Mesenchymal stem cell (in vitro differentiated cells and primary cell): ENCODE results near the gene HSPA1A.

Experiments
- DNase-seq: peaks from one replicate; pipeline ENCODE4 v3.0.0-alpha.2; 2013
- H2AFZ ChIP-seq: one replicate; pipeline ENCODE4 v1.6.1; 2013; ENCODE audit warnings: low read depth, mild to moderate bottlenecking, control low read depth, inconsistent platforms, low read length, moderate library complexity
- H2AK5ac ChIP-seq: 2 replicates; pipeline ENCODE4 v1.6.1; 2013; ENCODE audit warnings: low read length, moderate library complexity, mild to moderate bottlenecking, inconsistent platforms; ENCODE audit not compliant: severe bottlenecking
- H2BK120ac ChIP-seq: one replicate; pipeline ENCODE4 v1.6.1; 2013; ENCODE audit warnings: low read depth, mild to moderate bottlenecking, inconsistent platforms, low read length, moderate library complexity
- H2BK12ac ChIP-seq, 2 experiments: one replicate each; pipeline ENCODE4 v1.6.1; 2013; ENCODE audit warnings: inconsistent platforms in 2 of 2, low read length in 2 of 2, mild to moderate bottlenecking in 2 of 2, moderate library complexity in 2 of 2, control low read depth in 1 of 2
- H2BK15ac ChIP-seq: one replicate; pipeline ENCODE4 v1.6.1; 2013; ENCODE audit warnings: mild to moderate bottlenecking, low read depth, inconsistent platforms; ENCODE audit not compliant: poor library complexity, severe bottlenecking
- H2BK5ac ChIP-seq: 2 replicates; pipeline ENCODE4 v1.6.1; 2013; ENCODE audit warnings: low read depth, mild to moderate bottlenecking, low read length, control low read depth, inconsistent platforms; ENCODE audit not compliant: poor library complexity, severe bottlenecking
- H3K14ac ChIP-seq, 2 experiments: one replicate each; pipeline ENCODE4 v1.6.1; 2013; ENCODE audit warnings: inconsistent platforms in 2 of 2, low read length in 2 of 2, control low read depth in 1 of 2, mild to moderate bottlenecking in 1 of 2, moderate library complexity in 1 of 2
- H3K18ac ChIP-seq, 2 experiments: one replicate each; pipeline ENCODE4 v1.6.1; 2013; ENCODE audit warnings: inconsistent platforms in 2 of 2, low read length in 2 of 2, control low read depth in 1 of 2, low read depth in 1 of 2, mild to moderate bottlenecking in 1 of 2
- H3K23ac ChIP-seq, 2 experiments: one replicate each; pipeline ENCODE4 v1.6.1; 2013; ENCODE audit warnings: inconsistent platforms in 2 of 2, low read length in 2 of 2, mild to moderate bottlenecking in 2 of 2, moderate library complexity in 2 of 2, control low read depth in 1 of 2
- H3K27ac ChIP-seq: 2 replicates; pipeline ENCODE4 v1.5.1; 2013; ENCODE audit warnings: mild to moderate bottlenecking, moderate library complexity, low read length, control low read depth, inconsistent platforms; ENCODE audit not compliant: poor library complexity, severe bottlenecking
- H3K27me3 ChIP-seq, 2 experiments: 2 replicates each; pipeline versions ENCODE4 v1.6.1 to v1.7.0; 2013; ENCODE audit warnings: low read length in 2 of 2, mild to moderate bottlenecking in 2 of 2, moderate library complexity in 2 of 2, control low read depth in 1 of 2, inconsistent platforms in 1 of 2; ENCODE audit not compliant: control insufficient read depth in 1 of 2, insufficient read depth in 1 of 2
- H3K36me3 ChIP-seq, 2 experiments: 2 replicates each; pipeline versions ENCODE4 v1.6.1 to v1.7.0; 2013; ENCODE audit warnings: low read length in 2 of 2, control low read depth in 1 of 2, inconsistent platforms in 1 of 2, low read depth in 1 of 2, mild to moderate bottlenecking in 1 of 2; ENCODE audit not compliant: insufficient read depth in 2 of 2, control insufficient read depth in 1 of 2
- H3K4ac ChIP-seq, 2 experiments: one replicate each; pipeline ENCODE4 v1.6.1; 2013; ENCODE audit warnings: inconsistent platforms in 2 of 2, low read length in 2 of 2, mild to moderate bottlenecking in 2 of 2, moderate library complexity in 2 of 2, control low read depth in 1 of 2, low read depth in 1 of 2
- H3K4me1 ChIP-seq: 2 replicates; pipeline ENCODE4 v1.6.1; 2013; ENCODE audit warnings: low read depth, low read length, control low read depth; ENCODE audit not compliant: control insufficient read depth, insufficient read depth
- H3K4me2 ChIP-seq: 2 replicates; pipeline ENCODE4 v1.6.1; 2013; ENCODE audit warnings: low read length, mild to moderate bottlenecking, inconsistent platforms; ENCODE audit not compliant: poor library complexity, severe bottlenecking
- H3K4me3 ChIP-seq, 2 experiments: 2 replicates each; pipeline versions ENCODE4 v1.5.1 to v1.7.0; 2013; ENCODE audit warnings: low read length in 2 of 2, mild to moderate bottlenecking in 2 of 2, control low read depth in 1 of 2, low read depth in 1 of 2; ENCODE audit not compliant: insufficient read depth in 1 of 2
- H3K79me1 ChIP-seq: replicated peaks from 2 replicates; pipeline ENCODE4 v1.6.1; 2013; ENCODE audit warnings: mild to moderate bottlenecking, control low read depth, low read length, inconsistent platforms; ENCODE audit not compliant: poor library complexity, severe bottlenecking
- H3K9ac ChIP-seq: 2 replicates; pipeline ENCODE4 v1.7.0; 2013; ENCODE audit warnings: mild to moderate bottlenecking, low read length, moderate library complexity
- H3K9me3 ChIP-seq: 2 replicates; pipeline ENCODE4 v1.7.0; 2013; ENCODE audit warnings: mild to moderate bottlenecking, low read length; ENCODE audit not compliant: control insufficient read depth
- H4K8ac ChIP-seq: one replicate; pipeline ENCODE4 v1.6.1; 2013; ENCODE audit warnings: inconsistent platforms, mild to moderate bottlenecking, low read length, moderate library complexity
- H4K91ac ChIP-seq: one replicate; pipeline ENCODE4 v1.6.1; 2013; ENCODE audit warnings: mild to moderate bottlenecking, low read length, inconsistent platforms
- WGBS: methylation state at CpG from one replicate; pipeline ENCODE4 v1.1.7; 2013; ENCODE audit warnings: mixed read lengths; 5-methylcytosine and 5-hydroxymethylcytosine counted together

The HSPA1A gene

GRCh38 chr6:31826793-31827285 is 11.5 kb downstream of the HSPA1A start:
- Histone ChIP-seq H3K36me3 (no peaks in the 10 kb centered on the region), H3K4me1 (peaks cover 10% of the 10 kb centered on the region), H4K91ac (peak overlapping the region; percentile 89), H3K18ac (peak overlapping the region; percentile 72 to 85), H3K14ac (no peak overlapping the region), H2BK5ac (no peak overlapping the region), H2BK15ac (no peak overlapping the region), H3K27ac (peak overlapping the region; percentile 87), H3K4ac (peak overlapping the region; percentile 32 to 87), H3K4me2 (peak overlapping the region; percentile 43), H4K8ac (peak overlapping the region; percentile 91), H2BK120ac (peak overlapping the region; percentile 85), H3K79me1 (peaks cover 4% of the 10 kb centered on the region), H3K9ac (peak overlapping the region; percentile 94), H3K9me3 (no peaks in the 10 kb centered on the region), H2AK5ac (peak overlapping the region; percentile 97), H3K4me3 (peak overlapping the region in 1 of 2 experiments; percentile 89), H2AFZ (no peak overlapping the region), H2BK12ac (peak overlapping the region; percentile 61 to 89), H3K27me3 (no peaks in the 10 kb centered on the region), H3K23ac (no peak overlapping the region)
- WGBS, result 3% methylated on average over 13 of the region's 13 CpGs
- no peak for DNase-seq

GRCh38 chr6:31827286-31828079 is 12.1 kb downstream of the HSPA1A start, which contains the start of gene HSPA1B:
HSPA1B (plus strand) TSS chr6:31827738; CDS start chr6:31827951, 213 bp downstream.
- Histone ChIP-seq H3K9me3 (no peaks in the 10 kb centered on the region), H2BK12ac (peak within 1 kb of the TSS; percentile 80 to 89), H3K4ac (peak within 1 kb of the TSS; percentile 32 to 87), H3K4me1 (peaks cover 10% of the 10 kb centered on the region), H3K79me1 (peaks cover 4% of the 10 kb centered on the region), H2BK15ac (peak within 1 kb of the TSS; percentile 60), H3K27me3 (no peaks in the 10 kb centered on the region), H4K91ac (peak within 1 kb of the TSS; percentile 89), H4K8ac (peak within 1 kb of the TSS; percentile 91), H3K23ac (peak within 1 kb of the TSS in 1 of 2 experiments; percentile 96), H2AK5ac (peak within 1 kb of the TSS; percentile 97), H2AFZ (no peak within 1 kb of the TSS), H3K18ac (peak within 1 kb of the TSS; percentile 72 to 85), H3K14ac (peak within 1 kb of the TSS in 1 of 2 experiments; percentile 46), H3K27ac (peak within 1 kb of the TSS; percentile 87), H3K36me3 (no peaks in the 10 kb centered on the region), H3K4me2 (peak within 1 kb of the TSS; percentile 87), H2BK120ac (peak within 1 kb of the TSS; percentile 85), H3K4me3 (peak within 1 kb of the TSS; percentile 69 to 89), H2BK5ac (no peak within 1 kb of the TSS), H3K9ac (peak within 1 kb of the TSS; percentile 94)
- DNase-seq, result peak; percentile 100
- WGBS, result under 1% methylated on average over 35 of the region's 56 CpGs

GRCh38 chr6:31829633-31830283 is 14.4 kb downstream of the HSPA1A start:
- 8% methylated on average over 12 of the region's 15 CpGs for WGBS
- no peak overlapping the region for H2AK5ac ChIP-seq

GRCh38 chr6:31830886-31831335 is 15.6 kb downstream of the HSPA1A start:
- Histone ChIP-seq H2BK120ac (no peak overlapping the region), H3K18ac (no peak overlapping the region), H2AFZ (no peak overlapping the region), H3K27me3 (no peaks in the 10 kb centered on the region), H2BK15ac (no peak overlapping the region), H2BK5ac (no peak overlapping the region), H4K8ac (no peak overlapping the region), H3K4ac (peak overlapping the region in 1 of 2 experiments; percentile 49), H3K36me3 (no peaks in the 10 kb centered on the region), H2BK12ac (no peak overlapping the region), H4K91ac (no peak overlapping the region), H3K79me1 (peaks cover 5% of the 10 kb centered on the region), H3K14ac (no peak overlapping the region), H3K4me2 (peak overlapping the region; percentile 90), H3K9me3 (no peaks in the 10 kb centered on the region), H3K9ac (peak overlapping the region; percentile 93), H3K23ac (no peak overlapping the region), H3K27ac (no peak overlapping the region), H3K4me3 (peak overlapping the region in 1 of 2 experiments; percentile 79), H2AK5ac (no peak overlapping the region), H3K4me1 (peaks cover 9% of the 10 kb centered on the region)
- 80% methylated on average over 5 of the region's 6 CpGs for WGBS
- no peak for DNase-seq

More at GRCh38 chr6:31829633-31830283, 14.4 kb downstream of the HSPA1A start:
- H3K9me3 ChIP-seq, result no peaks in the 10 kb centered on the region
- no peak overlapping the region for H3K27ac ChIP-seq
- H3K9ac ChIP-seq, result peak overlapping the region; percentile 93
- no peak overlapping the region for H3K23ac ChIP-seq
- peaks cover 9% of the 10 kb centered on the region for H3K4me1 ChIP-seq
- no peak overlapping the region for H4K91ac ChIP-seq
- H3K27me3 ChIP-seq, result no peaks in the 10 kb centered on the region
- no peak overlapping the region for H2AFZ ChIP-seq
- no peak overlapping the region for H3K14ac ChIP-seq
- peak; percentile 74 for DNase-seq
- peak overlapping the region; percentile 30 to 79 for H3K4me3 ChIP-seq
- H4K8ac ChIP-seq, result no peak overlapping the region
- H3K18ac ChIP-seq, result no peak overlapping the region
- H2BK12ac ChIP-seq, result no peak overlapping the region
- no peak overlapping the region for H2BK15ac ChIP-seq
- H2BK120ac ChIP-seq, result no peak overlapping the region
- peak overlapping the region; percentile 90 for H3K4me2 ChIP-seq
- H2BK5ac ChIP-seq, result no peak overlapping the region
- no peak overlapping the region for H3K4ac ChIP-seq
- H3K36me3 ChIP-seq, result no peaks in the 10 kb centered on the region
- peaks cover 5% of the 10 kb centered on the region for H3K79me1 ChIP-seq
